HG03442 (cell line): ENCODE results near the gene GMDS.

ENCODE experiments used
- ATAC-seq: cut with Tn5 transposase; IDR thresholded peaks from one replicate; pipeline ENCODE4 v1.9.1; 2021; ENCODE audit warnings: mild to moderate bottlenecking, moderate library complexity; ENCODE audit not compliant: unreplicated experiment

Gene GMDS

GRCh38 chr6:1735239-1735803 is 510.1 kb downstream of the GMDS start:
- no peak for ATAC-seq

- ATAC-seq, result no peak
Measured at GRCh38 chr6:1730882-1731281, 514.5 kb downstream of the GMDS start.

- ATAC-seq, result no peak
Measured at GRCh38 chr6:1729750-1730140, 515.7 kb downstream of the GMDS start.

- ATAC-seq, result no peak
Measured at GRCh38 chr6:1729133-1729749, 516.2 kb downstream of the GMDS start.

GRCh38 chr6:1726341-1726768 is 519.0 kb downstream of the GMDS start:
- no peak for ATAC-seq

GRCh38 chr6:1724616-1725015 is 520.8 kb downstream of the GMDS start:
- no peak for ATAC-seq

GRCh38 chr6:1724124-1724523 is 521.3 kb downstream of the GMDS start:
- ATAC-seq, result no peak

- ATAC-seq, result no peak
Measured at GRCh38 chr6:1722801-1723200, 522.6 kb downstream of the GMDS start.

GRCh38 chr6:1720620-1721322 is 524.6 kb downstream of the GMDS start:
- ATAC-seq, result no peak

GRCh38 chr6:1719922-1720321 is 525.5 kb downstream of the GMDS start:
- no peak for ATAC-seq

GRCh38 chr6:1716868-1717267 is 528.5 kb downstream of the GMDS start:
- no peak for ATAC-seq

GRCh38 chr6:1716396-1716795 is 529.0 kb downstream of the GMDS start:
- ATAC-seq, result no peak

- no peak for ATAC-seq
Measured at GRCh38 chr6:1715336-1715735, 530.1 kb downstream of the GMDS start.

- ATAC-seq, result no peak
Measured at GRCh38 chr6:1714654-1715053, 530.8 kb downstream of the GMDS start.

GRCh38 chr6:1713016-1713600 is 532.3 kb downstream of the GMDS start:
- no peak for ATAC-seq

GRCh38 chr6:1712451-1712850 is 533.0 kb downstream of the GMDS start:
- ATAC-seq, result no peak

- no peak for ATAC-seq
Measured at GRCh38 chr6:1711136-1711535, 534.3 kb downstream of the GMDS start.

GRCh38 chr6:1709234-1709641 is 536.2 kb downstream of the GMDS start:
- no peak for ATAC-seq

- ATAC-seq, result no peak
Measured at GRCh38 chr6:1708820-1709219, 536.6 kb downstream of the GMDS start.

- ATAC-seq, result no peak
Measured at GRCh38 chr6:1708122-1708521, 537.3 kb downstream of the GMDS start.

- ATAC-seq, result no peak
Measured at GRCh38 chr6:1705630-1706029, 539.8 kb downstream of the GMDS start.

- no peak for ATAC-seq
Measured at GRCh38 chr6:1705183-1705582, 540.2 kb downstream of the GMDS start.
